ENCODE results near the gene WDR26. TPM values are rescaled to one million over a fixed set of nuclear protein-coding genes. Genes with fewer than 3 reads are reported as not detected.

The WDR26 gene
- total RNA-seq, 2 experiments from 2014 or later, result 74.0 to 75.6 TPM

Small RNA genes lying within 50 kb of the gene (microRNA-seq; reads per million reads assigned to microRNA genes)
- 1.1 reads per million for gene MIR4742 (ENCODE audit: borderline replicate concordance)

Other genes starting within 250 kb of the WDR26 start
- gene NVL, start 104.6 kb downstream of the WDR26 start, total RNA-seq, result 10 to 100 TPM; 34.2 to 44.1 TPM
- 10 to 100 TPM; 29.9 to 49.6 TPM for gene CNIH4, start 77.9 kb downstream of the WDR26 start, total RNA-seq
- gene CNIH3, start 181.5 kb upstream of the WDR26 start, total RNA-seq, result 1 to 10 TPM; 1.5 to 1.8 TPM